Activated naive CD4-positive, alpha-beta T cell treated with anti-CD3 and anti-CD28 coated beads, Interleukin-2, amount 50 U/mL, for 24 hours (primary cell): ENCODE measurements around the gene HNRNPU.
"Not testable (repeated sequence)": the region's sequence is repeated elsewhere in the genome, so short reads cannot be mapped to it uniquely, and the experiment has no call there.

Experiments used
- H3K27ac Mint-ChIP-seq: one replicate; pipeline ENCODE4 v1.8.0; 2021; ENCODE audit warnings: mild to moderate bottlenecking, mixed read lengths
- H3K27me3 Mint-ChIP-seq: one replicate; pipeline ENCODE4 v1.8.0; 2021; ENCODE audit warnings: mixed read lengths
- H3K36me3 Mint-ChIP-seq: one replicate; pipeline ENCODE4 v1.8.0; 2021; ENCODE audit warnings: mixed read lengths
- H3K4me1 Mint-ChIP-seq: one replicate; pipeline ENCODE4 v1.8.0; 2021; ENCODE audit warnings: mixed read lengths
- H3K4me3 Mint-ChIP-seq: one replicate; pipeline ENCODE4 v1.8.0; 2021; ENCODE audit warnings: mild to moderate bottlenecking, mixed read lengths
- H3K9me3 Mint-ChIP-seq: one replicate; pipeline ENCODE4 v1.8.0; 2021; ENCODE audit warnings: mixed read lengths

HNRNPU gene

DNA sequence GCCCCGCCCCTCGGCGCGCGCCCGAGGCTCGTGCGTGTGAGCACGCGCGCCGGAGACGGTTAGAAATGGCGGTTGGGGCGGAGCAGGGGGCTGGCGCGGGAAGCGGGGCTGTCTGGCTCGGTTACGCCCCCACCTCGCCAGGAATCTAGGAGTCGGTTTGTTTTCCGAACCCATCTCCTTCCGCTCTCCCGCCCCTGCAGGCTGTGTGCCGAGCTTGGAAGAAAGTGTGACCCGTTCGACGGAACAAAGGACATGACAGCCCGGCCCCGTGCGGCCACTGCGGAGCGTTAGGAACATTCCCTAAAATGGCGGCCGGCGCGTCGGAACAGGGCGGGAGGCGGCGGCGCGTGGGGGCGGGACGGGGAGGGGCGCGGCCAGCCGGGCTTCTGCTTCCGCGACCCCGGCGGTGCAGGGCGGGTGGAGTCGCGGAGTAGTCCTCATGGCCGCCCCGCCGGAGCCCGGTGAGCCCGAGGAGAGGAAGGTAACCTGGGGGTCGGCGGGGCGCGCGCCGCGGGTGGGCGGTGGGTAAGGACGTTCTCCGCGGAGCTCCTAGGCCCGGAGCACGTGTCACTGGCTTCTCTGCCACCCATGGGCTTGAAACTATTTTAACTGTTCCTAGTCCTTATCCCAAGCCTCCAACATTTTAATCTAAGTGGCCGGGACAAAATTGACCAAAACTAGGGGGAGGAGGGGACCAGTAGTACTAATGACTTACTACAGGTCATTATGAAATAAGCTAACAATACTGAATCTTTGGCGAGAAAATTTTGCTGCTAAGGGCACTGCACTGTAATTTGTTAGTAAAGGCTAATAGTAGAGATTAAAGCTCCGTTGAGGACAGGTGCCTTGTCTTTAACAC is 28.8 kb downstream of the HNRNPU start, which contains the start of gene COX20:
TSS of gene COX20 (plus strand) at position 383 of the 859 bp plus-strand sequence. CDS start at position 440, 57 bp downstream.
- Mint-ChIP-seq H3K36me3 (peaks cover 20% of the 10 kb centered on the region), H3K27ac (peak within 1 kb of the TSS; percentile 99), H3K4me3 (peak within 1 kb of the TSS; percentile 96), H3K9me3 (no peaks in the 10 kb centered on the region), H3K4me1 (peaks cover 46% of the 10 kb centered on the region), H3K27me3 (no peaks in the 10 kb centered on the region)

GRCh38 chr1:244834543-244835275 is 29.6 kb downstream of the HNRNPU start:
- Mint-ChIP-seq H3K27me3 (no peaks in the 10 kb centered on the region), H3K36me3 (peaks cover 18% of the 10 kb centered on the region), H3K27ac (peak overlapping the region; percentile 99), H3K4me3 (peak overlapping the region; percentile 96), H3K4me1 (peaks cover 42% of the 10 kb centered on the region), H3K9me3 (no peaks in the 10 kb centered on the region)

DNA sequence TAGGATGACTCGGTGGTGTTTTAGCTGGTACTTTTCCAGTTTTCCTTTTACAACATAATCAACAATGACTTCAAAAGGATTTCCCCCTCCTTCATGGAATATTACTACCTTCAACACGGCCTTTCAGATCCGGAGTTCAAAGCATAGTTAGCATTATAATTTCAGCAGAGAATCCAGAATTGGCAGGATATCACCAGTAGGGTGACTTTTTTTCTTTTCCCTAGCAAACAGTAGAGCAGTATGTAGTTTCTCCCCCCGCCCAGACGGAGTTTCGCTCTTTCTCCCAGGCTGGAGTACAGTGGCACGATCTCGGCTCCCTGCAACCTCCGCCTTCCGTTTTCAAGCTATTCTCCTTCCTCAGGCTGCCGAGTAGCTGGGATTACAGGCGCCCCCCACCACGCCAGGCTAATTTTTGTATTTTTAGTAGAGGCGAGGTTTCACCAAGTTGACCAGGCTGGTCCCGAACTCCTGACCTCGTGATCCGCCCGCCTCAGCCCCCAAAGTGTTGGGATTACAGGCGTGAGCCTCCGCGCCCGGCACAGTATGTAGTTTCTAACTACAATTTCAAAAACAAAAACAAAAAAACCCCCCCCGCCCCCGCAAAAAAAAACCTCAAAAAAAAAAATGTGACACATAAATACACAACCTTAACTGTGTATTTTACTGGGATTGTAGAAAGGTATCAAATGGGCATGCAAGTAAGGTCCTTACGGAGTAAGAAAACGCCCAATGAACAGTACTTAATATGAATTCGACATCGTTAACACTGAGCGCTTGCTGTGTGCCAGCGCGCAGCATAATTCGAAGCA is 30.4 kb downstream of the HNRNPU start:
- Mint-ChIP-seq H3K27ac (peak overlapping the region; percentile 97), H3K9me3 (no peaks in the 10 kb centered on the region), H3K36me3 (peaks cover 15% of the 10 kb centered on the region)

DNA sequence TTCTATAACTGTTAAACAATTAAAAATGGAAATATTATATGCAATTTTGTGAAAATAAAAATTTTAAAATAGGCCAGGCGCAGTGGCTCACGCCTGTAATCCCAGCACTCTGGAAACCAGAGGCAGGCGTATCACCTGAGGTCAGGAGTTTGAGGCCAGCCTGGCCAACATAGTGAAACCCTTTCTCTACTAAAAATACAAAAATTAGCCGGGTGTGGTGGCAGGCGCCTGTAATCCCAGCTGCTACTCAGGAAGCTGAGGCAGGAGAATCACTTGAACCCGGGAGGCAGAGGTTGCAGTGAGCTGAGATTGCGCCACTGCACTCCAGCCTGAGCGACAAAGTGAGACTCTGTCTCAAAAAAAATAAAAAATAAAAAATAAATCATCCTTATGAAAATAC is 31.1 kb downstream of the HNRNPU start:
- H3K4me3 Mint-ChIP-seq = peak overlapping the region; percentile 96
- H3K4me1 Mint-ChIP-seq = peaks cover 28% of the 10 kb centered on the region
- peaks cover 12% of the 10 kb centered on the region for H3K36me3 Mint-ChIP-seq
- H3K27ac Mint-ChIP-seq = peak overlapping the region; percentile 97
- not testable (repeated sequence) for H3K9me3 Mint-ChIP-seq, H3K27me3 Mint-ChIP-seq

More for the DNA sequence above, 30.4 kb downstream of the HNRNPU start:
- Mint-ChIP-seq H3K27me3 (no peaks in the 10 kb centered on the region), H3K4me1 (peaks cover 34% of the 10 kb centered on the region), H3K4me3 (peak overlapping the region; percentile 96)

GRCh38 chr1:244830639-244831038 is 33.7 kb downstream of the HNRNPU start:
- Mint-ChIP-seq H3K4me1 (peaks cover 8% of the 10 kb centered on the region), H3K9me3 (no peaks in the 10 kb centered on the region), H3K27ac (no peak overlapping the region), H3K36me3 (no peaks in the 10 kb centered on the region), H3K27me3 (no peaks in the 10 kb centered on the region), H3K4me3 (no peak overlapping the region)

DNA sequence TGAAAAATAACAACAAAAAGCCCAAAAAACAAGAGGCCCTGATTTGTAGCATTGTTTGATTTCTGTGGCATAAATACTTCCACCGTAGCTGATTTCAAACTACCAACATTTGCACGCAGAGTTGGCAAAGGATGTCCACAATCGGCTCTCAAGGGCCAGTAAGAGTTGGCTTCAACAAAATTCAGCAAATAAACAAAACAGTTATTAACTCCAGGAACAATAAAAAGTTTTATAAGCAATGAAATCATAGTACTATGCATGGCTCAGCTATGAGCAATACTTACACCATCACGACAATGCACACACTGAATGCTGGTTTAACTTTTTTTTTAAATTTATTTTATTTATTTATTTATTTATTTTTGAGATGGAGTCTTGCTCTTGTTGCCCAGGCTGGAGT is 37.6 kb downstream of the HNRNPU start:
- Mint-ChIP-seq H3K4me3 (no peak overlapping the region), H3K9me3 (no peaks in the 10 kb centered on the region), H3K27ac (no peak overlapping the region), H3K27me3 (no peaks in the 10 kb centered on the region), H3K36me3 (no peaks in the 10 kb centered on the region), H3K4me1 (peaks cover 3% of the 10 kb centered on the region)

DNA sequence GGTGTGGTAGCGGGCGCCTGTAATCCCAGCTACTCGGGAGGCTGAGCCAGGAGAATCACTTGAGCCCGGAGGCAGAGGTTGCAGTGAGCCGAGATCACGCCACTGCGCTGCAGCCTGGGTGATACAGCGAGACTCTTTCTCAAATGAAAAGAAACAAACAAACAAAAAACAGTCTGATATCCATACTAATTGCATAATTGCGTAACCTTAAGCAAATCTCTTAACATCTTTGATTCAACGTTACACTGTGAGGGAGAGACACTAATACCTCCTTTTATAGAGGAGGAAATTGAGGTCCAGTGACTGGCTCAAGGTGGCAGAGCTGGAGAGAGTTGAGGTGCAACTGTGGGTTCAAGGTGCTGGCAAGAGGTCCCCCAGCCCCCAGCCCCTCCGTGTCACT is 41.5 kb downstream of the HNRNPU start:
- Mint-ChIP-seq H3K9me3 (no peaks in the 10 kb centered on the region), H3K27me3 (no peaks in the 10 kb centered on the region), H3K4me3 (no peak overlapping the region), H3K4me1 (no peaks in the 10 kb centered on the region), H3K36me3 (no peaks in the 10 kb centered on the region), H3K27ac (no peak overlapping the region)

DNA sequence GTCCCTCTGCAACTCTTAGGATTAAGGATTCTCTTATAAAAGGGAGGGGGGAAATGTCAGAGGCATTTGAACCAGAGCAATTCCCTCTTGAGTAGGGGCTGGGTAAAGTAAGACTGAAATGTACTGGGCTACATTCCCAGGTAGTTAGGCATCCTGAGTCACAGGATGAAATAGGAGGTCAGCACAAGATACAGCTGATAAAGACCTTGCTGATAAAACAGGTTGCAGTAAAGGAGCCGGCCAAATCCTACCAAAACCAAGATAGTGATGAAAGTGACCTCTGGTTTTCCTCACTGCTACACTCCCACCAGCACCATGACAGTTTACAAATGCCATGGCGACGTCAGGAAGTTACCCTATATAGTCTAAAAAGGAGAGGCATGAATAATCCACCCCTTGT is 43.2 kb downstream of the HNRNPU start:
- no peak overlapping the region for H3K4me3 Mint-ChIP-seq
- no peaks in the 10 kb centered on the region for H3K9me3 Mint-ChIP-seq
- no peaks in the 10 kb centered on the region for H3K36me3 Mint-ChIP-seq
- no peaks in the 10 kb centered on the region for H3K27me3 Mint-ChIP-seq
- no peak overlapping the region for H3K27ac Mint-ChIP-seq
- H3K4me1 Mint-ChIP-seq = no peaks in the 10 kb centered on the region

GRCh38 chr1:244820131-244820530 is 44.2 kb downstream of the HNRNPU start:
- no peak overlapping the region for H3K4me3 Mint-ChIP-seq
- H3K9me3 Mint-ChIP-seq = no peaks in the 10 kb centered on the region
- no peaks in the 10 kb centered on the region for H3K36me3 Mint-ChIP-seq
- no peak overlapping the region for H3K27ac Mint-ChIP-seq
- peaks cover 2% of the 10 kb centered on the region for H3K27me3 Mint-ChIP-seq
- H3K4me1 Mint-ChIP-seq = peaks cover 5% of the 10 kb centered on the region

- Mint-ChIP-seq H3K27ac (no peak overlapping the region), H3K4me3 (no peak overlapping the region), H3K9me3 (no peaks in the 10 kb centered on the region)
Observed at GRCh38 chr1:244817415-244817894, 46.9 kb downstream of the HNRNPU start.

DNA sequence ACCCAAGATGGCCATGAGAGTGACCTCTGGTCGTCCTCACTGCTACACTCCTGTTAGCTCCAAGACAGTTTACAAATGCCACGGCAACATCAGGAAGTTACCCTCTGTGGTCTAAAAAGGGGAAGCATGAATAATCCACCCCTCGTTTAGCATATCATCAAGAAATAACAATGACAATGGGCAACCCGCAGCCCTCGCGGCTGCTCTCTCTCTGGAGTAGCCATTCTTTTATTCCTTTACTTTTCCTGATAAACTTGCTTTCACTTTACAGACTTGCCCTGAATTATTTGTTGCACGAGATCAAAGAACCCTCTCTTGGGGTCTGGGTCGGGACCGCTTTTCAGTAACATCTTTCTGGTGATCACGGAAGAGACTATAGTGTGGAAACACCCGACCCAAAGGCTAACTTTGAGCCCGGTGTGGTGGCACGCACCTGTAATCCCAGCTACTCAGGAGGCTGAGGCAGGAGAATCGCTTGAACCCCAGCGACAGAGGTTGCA is 48.7 kb downstream of the HNRNPU start:
- Mint-ChIP-seq H3K4me1 (peaks cover 5% of the 10 kb centered on the region), H3K4me3 (peak overlapping the region; percentile 3), H3K9me3 (no peaks in the 10 kb centered on the region), H3K36me3 (no peaks in the 10 kb centered on the region), H3K27me3 (peaks cover 2% of the 10 kb centered on the region), H3K27ac (no peak overlapping the region)

More at GRCh38 chr1:244817415-244817894, 46.9 kb downstream of the HNRNPU start:
- H3K36me3 Mint-ChIP-seq = no peaks in the 10 kb centered on the region
- peaks cover 5% of the 10 kb centered on the region for H3K4me1 Mint-ChIP-seq
- H3K27me3 Mint-ChIP-seq = peaks cover 2% of the 10 kb centered on the region

- no peaks in the 10 kb centered on the region for H3K9me3 Mint-ChIP-seq
- H3K36me3 Mint-ChIP-seq = no peaks in the 10 kb centered on the region
- peaks cover 2% of the 10 kb centered on the region for H3K27me3 Mint-ChIP-seq
- no peak overlapping the region for H3K4me3 Mint-ChIP-seq
- H3K27ac Mint-ChIP-seq = no peak overlapping the region
- H3K4me1 Mint-ChIP-seq = peaks cover 5% of the 10 kb centered on the region
Observed at GRCh38 chr1:244813327-244813726, 51.0 kb downstream of the HNRNPU start.

GRCh38 chr1:244810221-244810620 is 54.1 kb downstream of the HNRNPU start:
- no peaks in the 10 kb centered on the region for H3K27me3 Mint-ChIP-seq
- H3K27ac Mint-ChIP-seq = no peak overlapping the region
- H3K36me3 Mint-ChIP-seq = no peaks in the 10 kb centered on the region
- no peaks in the 10 kb centered on the region for H3K4me1 Mint-ChIP-seq
- no peak overlapping the region for H3K4me3 Mint-ChIP-seq
- H3K9me3 Mint-ChIP-seq = no peaks in the 10 kb centered on the region

- H3K4me3 Mint-ChIP-seq = no peak overlapping the region
- H3K27ac Mint-ChIP-seq = no peak overlapping the region
- H3K4me1 Mint-ChIP-seq = no peaks in the 10 kb centered on the region
- no peaks in the 10 kb centered on the region for H3K9me3 Mint-ChIP-seq
- H3K27me3 Mint-ChIP-seq = no peaks in the 10 kb centered on the region
- no peaks in the 10 kb centered on the region for H3K36me3 Mint-ChIP-seq
Observed at GRCh38 chr1:244807138-244807537, 57.2 kb downstream of the HNRNPU start.

DNA sequence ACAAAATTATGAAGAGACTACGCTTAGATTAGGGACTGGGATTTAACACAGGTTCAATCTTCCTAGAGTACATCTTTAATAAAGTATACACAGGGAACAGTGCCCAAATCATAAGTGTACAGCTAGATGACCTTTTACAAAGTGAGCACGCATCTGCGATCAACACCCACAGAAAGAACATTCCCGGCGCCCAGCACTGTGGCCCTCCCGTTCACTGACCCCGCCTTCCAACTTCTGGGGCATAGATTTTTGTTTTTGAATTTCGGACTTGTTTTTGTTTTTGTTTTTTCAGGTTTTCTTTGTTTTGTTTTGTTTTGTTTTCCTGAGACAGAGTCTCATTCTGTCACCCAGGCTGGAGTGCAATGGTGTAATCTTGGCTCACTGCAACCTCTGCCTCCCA is 59.5 kb downstream of the HNRNPU start:
- Mint-ChIP-seq H3K4me1 (peaks cover 4% of the 10 kb centered on the region), H3K27me3 (no peaks in the 10 kb centered on the region), H3K36me3 (no peaks in the 10 kb centered on the region), H3K9me3 (no peaks in the 10 kb centered on the region), H3K4me3 (no peak overlapping the region), H3K27ac (no peak overlapping the region)
